ENCODE results near the gene LRP8.

The LRP8 gene

GRCh38 chr1:53339736-53340635 lies 12.1 kb upstream of the LRP8 start:
- Histone ChIP-seq H3K27me3 (replicated peaks; ENCODE audit: insufficient read depth, low read length) (no peaks in the 10 kb centered on the region), H3F3A (ENCODE audit: insufficient read depth, low read length) (no peaks in the 10 kb centered on the region), H3K4me1 (ENCODE audit: low read length) (no peaks in the 10 kb centered on the region), H3K36me3 (replicated peaks; ENCODE audit: insufficient read depth, low read length) (no peaks in the 10 kb centered on the region), H3K9ac (ENCODE audit: low read length) (no peak overlapping the region), H3K4me2 (ENCODE audit: low read depth, low read length) (no peak overlapping the region), H3K4me3 (ENCODE audit: low read length) (no peak overlapping the region), H3K9me3 (replicated peaks; ENCODE audit: insufficient read depth, low read length) (no peaks in the 10 kb centered on the region), H3K9me2 (replicated peaks; ENCODE audit: insufficient read depth, low read length) (no peaks in the 10 kb centered on the region), H2AFZ (ENCODE audit: low read length) (no peak overlapping the region), H3K27ac (ENCODE audit: low read length) (no peak overlapping the region), H4K20me1 (ENCODE audit: insufficient read depth, low read length) (no peaks in the 10 kb centered on the region), H3K79me2 (ENCODE audit: low read length) (no peaks in the 10 kb centered on the region)
- TF ChIP-seq, protein P1, sequence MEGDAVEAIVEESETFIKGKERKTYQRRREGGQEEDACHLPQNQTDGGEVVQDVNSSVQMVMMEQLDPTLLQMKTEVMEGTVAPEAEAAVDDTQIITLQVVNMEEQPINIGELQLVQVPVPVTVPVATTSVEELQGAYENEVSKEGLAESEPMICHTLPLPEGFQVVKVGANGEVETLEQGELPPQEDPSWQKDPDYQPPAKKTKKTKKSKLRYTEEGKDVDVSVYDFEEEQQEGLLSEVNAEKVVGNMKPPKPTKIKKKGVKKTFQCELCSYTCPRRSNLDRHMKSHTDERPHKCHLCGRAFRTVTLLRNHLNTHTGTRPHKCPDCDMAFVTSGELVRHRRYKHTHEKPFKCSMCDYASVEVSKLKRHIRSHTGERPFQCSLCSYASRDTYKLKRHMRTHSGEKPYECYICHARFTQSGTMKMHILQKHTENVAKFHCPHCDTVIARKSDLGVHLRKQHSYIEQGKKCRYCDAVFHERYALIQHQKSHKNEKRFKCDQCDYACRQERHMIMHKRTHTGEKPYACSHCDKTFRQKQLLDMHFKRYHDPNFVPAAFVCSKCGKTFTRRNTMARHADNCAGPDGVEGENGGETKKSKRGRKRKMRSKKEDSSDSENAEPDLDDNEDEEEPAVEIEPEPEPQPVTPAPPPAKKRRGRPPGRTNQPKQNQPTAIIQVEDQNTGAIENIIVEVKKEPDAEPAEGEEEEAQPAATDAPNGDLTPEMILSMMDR (IDR thresholded peaks at IDR 0.05; ENCODE audit: low read length) = no peak
- TF ChIP-seq EZH2 (optimal IDR thresholded peaks at IDR 0.05; ENCODE audit: low read depth, low read length) = no peak
- no peak for TF ChIP-seq EZH2phosphoT487 (IDR thresholded peaks at IDR 0.05; ENCODE audit: low read length)
- DNase-seq = no peak

DNA sequence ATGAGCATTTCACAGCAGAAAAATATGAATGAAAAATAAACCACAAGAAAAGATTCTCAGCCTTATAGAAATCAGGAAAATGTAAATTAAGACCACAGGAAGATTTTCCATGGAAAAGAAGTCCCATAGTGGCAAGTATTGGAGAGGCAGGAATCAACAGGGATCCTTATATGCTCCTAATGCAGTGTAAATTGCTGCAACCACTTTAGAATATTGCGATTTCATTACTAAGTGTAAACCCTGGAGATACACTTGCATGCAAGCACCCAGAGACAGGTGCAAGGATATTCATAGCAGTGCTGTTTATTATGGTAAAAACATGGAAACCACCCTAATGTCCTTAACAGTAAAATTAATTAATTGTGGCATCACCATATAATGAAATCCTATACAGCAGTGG lies 10.6 kb upstream of the LRP8 start:
- Histone ChIP-seq H2AFZ (ENCODE audit: low read length) (no peak overlapping the region), H3K36me3 (replicated peaks; ENCODE audit: insufficient read depth, low read length) (no peaks in the 10 kb centered on the region), H3K4me3 (ENCODE audit: low read length) (no peak overlapping the region), H3K27ac (ENCODE audit: low read length) (no peak overlapping the region), H3K4me1 (ENCODE audit: low read length) (no peaks in the 10 kb centered on the region), H3F3A (ENCODE audit: insufficient read depth, low read length) (no peaks in the 10 kb centered on the region), H3K9ac (ENCODE audit: low read length) (no peak overlapping the region), H4K20me1 (ENCODE audit: insufficient read depth, low read length) (no peaks in the 10 kb centered on the region), H3K79me2 (ENCODE audit: low read length) (no peaks in the 10 kb centered on the region), H3K9me3 (replicated peaks; ENCODE audit: insufficient read depth, low read length) (no peaks in the 10 kb centered on the region), H3K27me3 (replicated peaks; ENCODE audit: insufficient read depth, low read length) (no peaks in the 10 kb centered on the region), H3K9me2 (replicated peaks; ENCODE audit: insufficient read depth, low read length) (no peaks in the 10 kb centered on the region), H3K4me2 (ENCODE audit: low read depth, low read length) (no peak overlapping the region)
- DNase-seq = no peak
- TF ChIP-seq, protein P1 (IDR thresholded peaks at IDR 0.05; ENCODE audit: low read length) = no peak
- TF ChIP-seq EZH2phosphoT487 (IDR thresholded peaks at IDR 0.05; ENCODE audit: low read length) = no peak

DNA sequence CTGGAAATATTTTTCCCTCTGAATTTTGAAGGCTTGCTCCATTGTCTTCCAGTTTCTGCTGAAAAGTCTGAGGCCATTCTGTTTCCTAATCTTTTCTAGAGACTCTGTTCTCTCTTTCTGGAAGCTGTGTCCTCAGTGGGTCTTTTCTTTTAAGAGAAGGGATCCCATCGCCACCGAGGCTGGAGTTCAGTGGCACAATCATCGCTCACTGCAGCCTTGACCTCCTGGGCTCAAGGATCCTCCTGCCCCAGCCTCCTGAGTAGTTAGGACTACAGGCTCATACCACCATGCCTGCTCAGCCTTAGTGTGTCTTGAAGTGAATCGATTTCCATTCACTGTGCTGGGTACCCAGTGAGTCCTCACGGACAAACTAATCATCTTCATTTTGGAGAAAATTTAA lies 9.6 kb upstream of the LRP8 start:
- no peaks in the 10 kb centered on the region for H3K27me3 ChIP-seq (replicated peaks; ENCODE audit: insufficient read depth, low read length)
- no peak for DNase-seq
- no peaks in the 10 kb centered on the region for H3F3A ChIP-seq (ENCODE audit: insufficient read depth, low read length)
- H3K27ac ChIP-seq (ENCODE audit: low read length) = no peak overlapping the region
- H3K9me2 ChIP-seq (replicated peaks; ENCODE audit: insufficient read depth, low read length) = no peaks in the 10 kb centered on the region
- no peaks in the 10 kb centered on the region for H3K79me2 ChIP-seq (ENCODE audit: low read length)
- no peak overlapping the region for H3K9ac ChIP-seq (ENCODE audit: low read length)
- H3K4me1 ChIP-seq (ENCODE audit: low read length) = no peaks in the 10 kb centered on the region
- H3K9me3 ChIP-seq (replicated peaks; ENCODE audit: insufficient read depth, low read length) = no peaks in the 10 kb centered on the region
- H3K4me2 ChIP-seq (ENCODE audit: low read depth, low read length) = no peak overlapping the region
- no peaks in the 10 kb centered on the region for H3K36me3 ChIP-seq (replicated peaks; ENCODE audit: insufficient read depth, low read length)
- no peak overlapping the region for H2AFZ ChIP-seq (ENCODE audit: low read length)
- H3K4me3 ChIP-seq (ENCODE audit: low read length) = no peak overlapping the region
- TF ChIP-seq EZH2 (optimal IDR thresholded peaks at IDR 0.05; ENCODE audit: low read depth, low read length) (no peak), EZH2phosphoT487 (IDR thresholded peaks at IDR 0.05; ENCODE audit: low read length) (no peak)
- TF ChIP-seq, protein P1 (IDR thresholded peaks at IDR 0.05; ENCODE audit: low read length) = no peak
- H4K20me1 ChIP-seq (ENCODE audit: insufficient read depth, low read length) = no peaks in the 10 kb centered on the region

All from MM.1S (cell line).